Loucy (cell line): ENCODE data around the gene PRRX1.

Source experiments
- H2AFZ ChIP-seq: fragments of 200-600 bp; sonication (generic); 2 replicates; pipeline ENCODE4 v1.6.0; 2016; ENCODE audit warnings: antibody characterized with exemption, mild to moderate bottlenecking, low read length, moderate library complexity
- H3F3A ChIP-seq: fragments of 200-600 bp; 2 replicates; pipeline ENCODE4 v1.6.0; 2016; ENCODE audit warnings: antibody characterized with exemption, low read depth, mild to moderate bottlenecking
- H3K27me3 ChIP-seq: fragments of 200-600 bp; sonication (generic); 2 replicates; pipeline ENCODE4 v1.6.1; 2014; ENCODE audit warnings: low read length, mild to moderate bottlenecking; ENCODE audit not compliant: insufficient read depth, poor library complexity, severe bottlenecking
- H3K36me3 ChIP-seq: fragments of 200-600 bp; sonication (generic); 2 replicates; pipeline ENCODE4 v1.6.1; 2016; ENCODE audit warnings: low read length; ENCODE audit not compliant: insufficient read depth
- H3K4me1 ChIP-seq: fragments of 200-600 bp; sonication (generic); 2 replicates; pipeline ENCODE4 v1.5.1; 2014; ENCODE audit warnings: low read length, mild to moderate bottlenecking; ENCODE audit not compliant: insufficient read depth, poor library complexity, severe bottlenecking
- H3K4me2 ChIP-seq: fragments of 200-600 bp; sonication (generic); 2 replicates; pipeline ENCODE4 v1.6.0; 2014; ENCODE audit warnings: antibody characterized with exemption, low read length, low read depth, mild to moderate bottlenecking; ENCODE audit not compliant: poor library complexity, severe bottlenecking
- H3K4me3 ChIP-seq: fragments of 200-600 bp; sonication (generic); 2 replicates; pipeline ENCODE4 v1.5.1; 2014; ENCODE audit warnings: low read length, mild to moderate bottlenecking, mixed read lengths; ENCODE audit not compliant: poor library complexity, severe bottlenecking
- H3K79me2 ChIP-seq: fragments of 200-600 bp; sonication (generic); 2 replicates; pipeline ENCODE4 v1.6.1; 2014; ENCODE audit warnings: low read length; ENCODE audit not compliant: insufficient read depth
- H3K9ac ChIP-seq: fragments of 200-600 bp; sonication (generic); 2 replicates; pipeline ENCODE4 v1.6.0; 2014; ENCODE audit warnings: mild to moderate bottlenecking, low read depth, low read length, moderate library complexity; ENCODE audit not compliant: poor library complexity, severe bottlenecking
- H3K9me2 ChIP-seq: fragments of 200-600 bp; sonication (generic); replicated peaks from 2 replicates; pipeline ENCODE4 v1.6.1; 2016; ENCODE audit warnings: low read depth, low read length, mixed read lengths
- H3K9me3 ChIP-seq: fragments of 200-600 bp; sonication (generic); 2 replicates; pipeline ENCODE4 v1.6.1; 2014; ENCODE audit warnings: mild to moderate bottlenecking, antibody characterized with exemption, low read length, low read depth; ENCODE audit not compliant: insufficient read depth
- H4K20me1 ChIP-seq: fragments of 200-600 bp; sonication (generic); 2 replicates; pipeline ENCODE4 v1.6.0; 2014; ENCODE audit warnings: antibody characterized with exemption, low read length, mild to moderate bottlenecking; ENCODE audit not compliant: insufficient read depth, poor library complexity, severe bottlenecking
- CTCF ChIP-seq: fragments of 200-600 bp; sonication (generic); conservative IDR thresholded peaks from 2 replicates; pipeline ENCODE4 v1.5.1; 2014; ENCODE audit warnings: mild to moderate bottlenecking, antibody characterized with exemption, low read length
- EZH2phosphoT487 ChIP-seq: fragments of 200-600 bp; IDR thresholded peaks from 2 replicates; pipeline ENCODE4 v1.6.1; 2018; ENCODE audit warnings: antibody characterized with exemption, mild to moderate bottlenecking, moderate library complexity, borderline replicate concordance

PRRX1 gene

GRCh38 chr1:170770254-170770653, 106.3 kb downstream of the PRRX1 start:
- no peak overlapping the region for H2AFZ ChIP-seq
- TF ChIP-seq EZH2phosphoT487 (no peak), CTCF (no peak)
- H3K9ac ChIP-seq, result no peak overlapping the region
- H3K4me2 ChIP-seq, result no peak overlapping the region
- no peaks in the 10 kb centered on the region for H3K79me2 ChIP-seq
- H3K4me3 ChIP-seq, result no peak overlapping the region
- H3K4me1 ChIP-seq, result peaks cover 16% of the 10 kb centered on the region
- no peaks in the 10 kb centered on the region for H3K36me3 ChIP-seq
- H3K9me3 ChIP-seq, result no peaks in the 10 kb centered on the region
- no peaks in the 10 kb centered on the region for H3F3A ChIP-seq
- no peaks in the 10 kb centered on the region for H4K20me1 ChIP-seq
- H3K9me2 ChIP-seq, result no peaks in the 10 kb centered on the region
- no peaks in the 10 kb centered on the region for H3K27me3 ChIP-seq

GRCh38 chr1:170776252-170776651, 112.3 kb downstream of the PRRX1 start:
- H3K4me3 ChIP-seq, result no peak overlapping the region
- no peaks in the 10 kb centered on the region for H3F3A ChIP-seq
- no peaks in the 10 kb centered on the region for H3K9me3 ChIP-seq
- no peaks in the 10 kb centered on the region for H3K36me3 ChIP-seq
- TF ChIP-seq EZH2phosphoT487, result no peak
- TF ChIP-seq CTCF, result no peak
- no peaks in the 10 kb centered on the region for H3K27me3 ChIP-seq
- H2AFZ ChIP-seq, result no peak overlapping the region
- H3K9ac ChIP-seq, result no peak overlapping the region
- H4K20me1 ChIP-seq, result no peaks in the 10 kb centered on the region
- H3K4me1 ChIP-seq, result no peaks in the 10 kb centered on the region
- no peaks in the 10 kb centered on the region for H3K9me2 ChIP-seq
- no peaks in the 10 kb centered on the region for H3K79me2 ChIP-seq
- no peak overlapping the region for H3K4me2 ChIP-seq

GRCh38 chr1:170776777-170777176, 112.8 kb downstream of the PRRX1 start:
- no peaks in the 10 kb centered on the region for H3K9me2 ChIP-seq
- no peak overlapping the region for H3K4me2 ChIP-seq
- H3K27me3 ChIP-seq, result no peaks in the 10 kb centered on the region
- no peak overlapping the region for H3K9ac ChIP-seq
- H4K20me1 ChIP-seq, result no peaks in the 10 kb centered on the region
- H3K4me3 ChIP-seq, result no peak overlapping the region
- no peak overlapping the region for H2AFZ ChIP-seq
- H3K9me3 ChIP-seq, result no peaks in the 10 kb centered on the region
- TF ChIP-seq EZH2phosphoT487 (no peak), CTCF (no peak)
- no peaks in the 10 kb centered on the region for H3K4me1 ChIP-seq
- H3K79me2 ChIP-seq, result no peaks in the 10 kb centered on the region
- no peaks in the 10 kb centered on the region for H3F3A ChIP-seq
- H3K36me3 ChIP-seq, result no peaks in the 10 kb centered on the region
